Measurements from ENCODE around the gene SLX4IP. TPM values are rescaled to one million over a fixed set of nuclear protein-coding genes. Genes with fewer than 3 reads are reported as not detected.

SLX4IP gene
- total and polyA plus RNA-seq, 8 donors, result 2.5 to 6.4 (median 2.8) TPM

DNA sequence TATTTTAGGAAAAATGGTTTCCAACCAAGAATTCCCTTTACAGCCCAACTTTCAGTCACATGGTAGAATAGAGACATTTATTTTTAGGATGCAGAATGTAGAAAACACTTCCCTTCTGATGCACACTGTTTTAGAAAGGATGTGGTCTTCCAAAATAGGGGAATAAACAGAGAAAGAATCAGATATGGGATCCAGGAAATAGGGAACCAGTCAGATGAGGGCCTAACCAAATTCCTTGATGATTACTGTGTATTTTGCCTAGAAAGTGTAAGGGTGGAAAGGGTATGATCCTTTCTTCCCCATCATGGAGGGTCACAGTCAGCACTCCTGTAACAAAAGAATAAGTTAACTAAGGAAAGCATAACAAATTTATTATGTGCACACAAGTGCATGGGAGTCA is 27.4 kb downstream of the SLX4IP start:
- intact Hi-C loops (cut with DNase I), result no loop called here
- Histone ChIP-seq H3K4me1 (no peaks in the 10 kb centered on the region), H3K9me3 (no peaks in the 10 kb centered on the region), H3K36me3 (no peaks in the 10 kb centered on the region), H3K27me3 (no peaks in the 10 kb centered on the region), H3K4me3 (no peak overlapping the region), H3K27ac (no peak overlapping the region)
- FAIRE-seq (no peak), DNase-seq (no peak), ATAC-seq (no peak)
- TF ChIP-seq CTCF (IDR thresholded peaks at IDR 0.05), result no peak

DNA sequence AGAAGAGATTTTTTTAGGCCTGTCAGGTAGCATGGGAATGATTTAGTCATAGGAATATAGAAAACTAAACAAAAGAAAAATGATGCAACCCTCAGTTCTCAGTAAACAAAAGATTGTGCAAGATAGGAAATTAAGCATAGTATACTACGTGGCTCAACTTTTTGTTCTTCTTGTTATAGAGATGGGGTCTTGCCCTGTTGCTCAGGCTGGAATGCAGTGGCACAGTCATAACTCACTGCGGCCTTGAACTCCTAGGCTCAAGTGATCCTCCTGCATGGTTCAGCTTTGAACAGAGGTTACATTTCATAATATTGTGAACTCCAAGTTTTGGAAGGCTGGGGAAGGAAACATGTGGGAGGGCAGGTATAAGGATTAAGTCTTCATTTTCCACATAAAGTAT is 28.5 kb downstream of the SLX4IP start:
- Histone ChIP-seq H3K36me3 (no peaks in the 10 kb centered on the region), H3K27me3 (no peaks in the 10 kb centered on the region), H3K4me1 (peaks cover 0 to 7% (median 0%) of the 10 kb centered on the region in 3 donors), H3K4me3 (no peak overlapping the region), H3K27ac (no peak overlapping the region), H3K9me3 (no peaks in the 10 kb centered on the region)
- WGBS, 2 donors, result 94 to 98% methylated on average over 2 of the region's 2 CpGs
- FAIRE-seq (no peak), DNase-seq (no peak), ATAC-seq (no peak)
- intact Hi-C loops (cut with DNase I), result no loop called here
- TF ChIP-seq CTCF (IDR thresholded peaks at IDR 0.05), result no peak

DNA sequence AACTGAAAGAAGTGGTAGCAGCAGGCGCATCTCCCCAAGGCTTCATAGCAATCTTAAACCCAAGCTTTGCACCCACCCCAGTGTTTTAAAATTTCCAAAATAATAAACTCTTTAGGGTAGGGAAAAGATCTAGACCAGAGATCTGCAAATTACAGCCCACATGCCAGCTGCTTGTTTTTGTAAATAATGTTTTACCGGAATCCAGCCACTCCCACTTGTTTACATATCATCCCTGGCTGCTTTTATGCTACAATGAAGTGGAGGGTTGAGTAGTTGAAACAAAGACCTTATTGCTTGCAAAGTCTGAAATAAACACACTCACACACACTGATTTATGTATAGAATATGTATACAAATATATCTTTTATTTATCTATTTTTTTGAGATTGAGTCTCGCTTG is 30.0 kb downstream of the SLX4IP start:
- Histone ChIP-seq H3K4me1 (peaks cover 0 to 7% (median 0%) of the 10 kb centered on the region in 3 donors), H3K27me3 (no peaks in the 10 kb centered on the region), H3K4me3 (no peak overlapping the region), H3K36me3 (no peaks in the 10 kb centered on the region), H3K9me3 (no peaks in the 10 kb centered on the region), H3K27ac (no peak overlapping the region)
- intact Hi-C loops (cut with DNase I), result no loop called here
- FAIRE-seq (no peak), DNase-seq (no peak), ATAC-seq (no peak)
- WGBS, 2 donors, result 80 to 81% methylated on average over 3 of the region's 3 CpGs
- TF ChIP-seq CTCF (IDR thresholded peaks at IDR 0.05), result no peak

GRCh38 chr20:10466325-10466724 is 31.2 kb downstream of the SLX4IP start:
- H3K27me3 ChIP-seq, result no peaks in the 10 kb centered on the region
- no peaks in the 10 kb centered on the region for H3K9me3 ChIP-seq
- no peak for TF ChIP-seq CTCF (IDR thresholded peaks at IDR 0.05)
- H3K4me1 ChIP-seq, result peaks cover 0 to 7% (median 0%) of the 10 kb centered on the region in 3 donors
- H3K27ac ChIP-seq, result no peak overlapping the region
- WGBS, 2 donors, result 45 to 49% methylated on average over 4 of the region's 4 CpGs
- FAIRE-seq (no peak), ATAC-seq (peak in 1 of 4 donors; percentile 10), DNase-seq (no peak)
- H3K4me3 ChIP-seq, result no peak overlapping the region
- intact Hi-C loops (cut with DNase I), result no loop called here
- H3K36me3 ChIP-seq, result no peaks in the 10 kb centered on the region

DNA sequence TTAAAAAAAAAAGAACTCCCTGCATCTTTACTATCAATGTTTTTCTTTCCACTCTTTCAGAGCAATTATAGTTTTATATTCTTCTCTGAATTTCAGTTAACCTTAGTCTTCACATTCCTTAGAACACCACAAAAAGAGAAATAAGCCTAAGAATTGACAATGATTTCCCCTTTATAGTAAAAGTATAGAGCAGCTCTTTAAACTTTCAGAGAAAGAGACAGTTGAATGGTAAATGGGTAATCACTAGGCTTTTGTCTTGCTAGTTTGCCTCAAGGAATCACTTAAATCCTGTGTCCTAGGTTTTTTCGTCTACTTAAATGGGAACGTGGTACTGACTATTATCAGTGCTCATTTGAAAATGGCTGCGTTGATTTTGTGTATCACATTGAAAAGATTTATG is 31.8 kb downstream of the SLX4IP start:
- 78 to 81% methylated on average over 3 of the region's 3 CpGs for WGBS, 2 donors
- H3K27ac ChIP-seq, result no peak overlapping the region
- no peaks in the 10 kb centered on the region for H3K9me3 ChIP-seq
- DNase-seq (no peak), FAIRE-seq (no peak), ATAC-seq (no peak)
- no peak for TF ChIP-seq CTCF (IDR thresholded peaks at IDR 0.05)
- H3K36me3 ChIP-seq, result no peaks in the 10 kb centered on the region
- no peak overlapping the region for H3K4me3 ChIP-seq
- peaks cover 0 to 7% (median 0%) of the 10 kb centered on the region in 3 donors for H3K4me1 ChIP-seq
- intact Hi-C loops (cut with DNase I), result no loop called here
- H3K27me3 ChIP-seq, result no peaks in the 10 kb centered on the region

All from pancreas (tissue), 10 donors.